Hepatocyte (in vitro differentiated cells): Measurements from ENCODE around the gene SMAP2. TPM values are rescaled to one million over a fixed set of nuclear protein-coding genes. Genes with fewer than 3 reads are reported as not detected.
A peak's percentile ranks its signal among the peaks of the same experiment; 100 is the strongest.

ENCODE experiments used
- DNase-seq: peaks from one replicate; pipeline ENCODE4 v3.0.0-alpha.2; 2016; ENCODE audit warnings: low spot score
- H2AFZ ChIP-seq: fragments of 200-600 bp; sonication (generic); 2 replicates; pipeline ENCODE4 v1.6.0; 2016; ENCODE audit warnings: antibody characterized with exemption, mild to moderate bottlenecking
- H3K27ac ChIP-seq: fragments of 200-600 bp; sonication (generic); 2 replicates; pipeline ENCODE4 v1.5.1; 2016; ENCODE audit warnings: mild to moderate bottlenecking
- H3K27me3 ChIP-seq: fragments of 200-600 bp; sonication (generic); 2 replicates; pipeline ENCODE4 v1.6.1; 2016
- H3K36me3 ChIP-seq: fragments of 200-600 bp; sonication (generic); replicated peaks from 2 replicates; pipeline ENCODE4 v1.5.1; 2016; ENCODE audit warnings: low read depth; ENCODE audit not compliant: insufficient read depth
- H3K4me1 ChIP-seq: fragments of 200-600 bp; sonication (generic); 2 replicates; pipeline ENCODE4 v1.5.1; 2016; ENCODE audit warnings: mild to moderate bottlenecking, moderate library complexity; ENCODE audit not compliant: insufficient read depth
- H3K4me2 ChIP-seq: fragments of 200-600 bp; sonication (generic); 2 replicates; pipeline ENCODE4 v1.6.0; 2016
- H3K4me3 ChIP-seq: fragments of 200-600 bp; sonication (generic); 2 replicates; pipeline ENCODE4 v1.5.1; 2016; ENCODE audit warnings: mild to moderate bottlenecking
- H3K79me2 ChIP-seq: fragments of 200-600 bp; sonication (generic); 2 replicates; pipeline ENCODE4 v1.6.0; 2017; ENCODE audit warnings: mild to moderate bottlenecking
- H3K9me2 ChIP-seq: fragments of 200-600 bp; sonication (generic); replicated peaks from 2 replicates; pipeline ENCODE4 v1.6.0; 2017; ENCODE audit warnings: mild to moderate bottlenecking; ENCODE audit not compliant: insufficient read depth
- H3K9me3 ChIP-seq: fragments of 200-600 bp; sonication (generic); 2 replicates; pipeline ENCODE4 v1.5.1; 2016; ENCODE audit warnings: low read depth, mild to moderate bottlenecking
- H4K20me1 ChIP-seq: fragments of 200-600 bp; sonication (generic); 2 replicates; pipeline ENCODE4 v1.6.0; 2016; ENCODE audit warnings: mild to moderate bottlenecking; ENCODE audit not compliant: insufficient read depth, poor library complexity, severe bottlenecking
- CTCF ChIP-seq: fragments of 200-600 bp; sonication (generic); IDR thresholded peaks from 2 replicates; pipeline ENCODE4 v1.5.1; 2016; ENCODE audit warnings: antibody characterized with exemption, mild to moderate bottlenecking; ENCODE audit not compliant: poor library complexity
- EZH2 ChIP-seq: fragments of 200-600 bp; sonication (generic); IDR thresholded peaks from 2 replicates; pipeline ENCODE4 v1.6.1; 2016; ENCODE audit warnings: antibody characterized with exemption, mild to moderate bottlenecking, borderline replicate concordance
- EZH2phosphoT487 ChIP-seq: fragments of 200-600 bp; sonication (generic); IDR thresholded peaks from one replicate; pipeline ENCODE4 v1.6.1; 2018; ENCODE audit warnings: antibody characterized with exemption, mild to moderate bottlenecking, low read depth, moderate library complexity; ENCODE audit not compliant: unreplicated experiment, severe bottlenecking
- WGBS: methylation state at CpG from one replicate; pipeline ENCODE4 v1.1.6; 2016; ENCODE audit warnings: low lambda C conversion rate; ENCODE audit errors: missing lambda C conversion rate; 5-methylcytosine and 5-hydroxymethylcytosine counted together
- polyA plus RNA-seq: library from polyadenylated mRNA; unstranded; fragments of >200 nt; fragmentation: Nextera tagmentation; extraction: Ambion mirVana; gene quantifications from 2 replicates; pipeline ENCODE4 v1.2.1, GENCODE V29; 2016
- total RNA-seq: library from RNA; depleted of rRNA; stranded (reverse); fragments of >200 nt; gene quantifications from 2 replicates; pipeline ENCODE4 v1.2.3, GENCODE V29; 2014

The SMAP2 gene
- total and polyA plus RNA-seq, 2 experiments from 2014 or later: 22.9 to 23.1 TPM

GRCh38 chr1:40344597-40344996 lies 28.9 kb upstream of the SMAP2 start:
- DNase-seq: peak; percentile 68
- Histone ChIP-seq H3K4me1 (no peaks in the 10 kb centered on the region), H3K79me2 (no peaks in the 10 kb centered on the region), H3K9me2 (no peaks in the 10 kb centered on the region), H2AFZ (peak overlapping the region; percentile 45), H3K4me2 (peak overlapping the region; percentile 46), H4K20me1 (no peaks in the 10 kb centered on the region), H3K4me3 (no peak overlapping the region), H3K36me3 (no peaks in the 10 kb centered on the region), H3K27ac (no peak overlapping the region), H3K9me3 (no peaks in the 10 kb centered on the region), H3K27me3 (no peaks in the 10 kb centered on the region)
- WGBS: 33% methylated on average over 6 of the region's 6 CpGs
- TF ChIP-seq EZH2phosphoT487: no peak
- TF ChIP-seq CTCF: no peak
- no peak for TF ChIP-seq EZH2

DNA sequence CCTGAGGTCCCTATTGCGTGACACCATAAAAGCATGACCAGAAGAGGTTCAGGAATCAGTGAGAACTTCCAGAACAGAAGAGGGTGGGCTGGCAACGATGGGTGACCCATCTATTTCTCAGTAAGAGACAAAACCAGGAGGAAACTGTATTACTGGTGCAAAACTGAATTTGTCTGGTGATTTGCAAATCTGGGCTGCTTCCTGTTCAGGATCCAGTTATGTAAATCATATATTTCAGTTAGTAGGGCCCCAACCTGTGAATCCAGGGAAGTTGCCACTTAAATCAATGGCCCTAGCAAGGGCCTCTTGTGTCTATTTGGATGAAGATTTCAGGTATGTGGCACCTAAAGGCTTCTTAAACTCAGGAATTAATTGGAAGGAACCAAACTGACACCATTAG lies 23.1 kb upstream of the SMAP2 start:
- TF ChIP-seq EZH2 (no peak), CTCF (no peak), EZH2phosphoT487 (no peak)
- 86% methylated on average over 2 of the region's 2 CpGs for WGBS
- no peak for DNase-seq
- no peaks in the 10 kb centered on the region for H3K27me3 ChIP-seq
- no peaks in the 10 kb centered on the region for H3K9me2 ChIP-seq
- no peaks in the 10 kb centered on the region for H3K4me1 ChIP-seq
- no peaks in the 10 kb centered on the region for H3K79me2 ChIP-seq
- no peaks in the 10 kb centered on the region for H3K36me3 ChIP-seq
- no peaks in the 10 kb centered on the region for H3K9me3 ChIP-seq
- no peak overlapping the region for H2AFZ ChIP-seq
- no peak overlapping the region for H3K4me3 ChIP-seq
- no peaks in the 10 kb centered on the region for H4K20me1 ChIP-seq
- no peak overlapping the region for H3K27ac ChIP-seq
- no peak overlapping the region for H3K4me2 ChIP-seq

DNA sequence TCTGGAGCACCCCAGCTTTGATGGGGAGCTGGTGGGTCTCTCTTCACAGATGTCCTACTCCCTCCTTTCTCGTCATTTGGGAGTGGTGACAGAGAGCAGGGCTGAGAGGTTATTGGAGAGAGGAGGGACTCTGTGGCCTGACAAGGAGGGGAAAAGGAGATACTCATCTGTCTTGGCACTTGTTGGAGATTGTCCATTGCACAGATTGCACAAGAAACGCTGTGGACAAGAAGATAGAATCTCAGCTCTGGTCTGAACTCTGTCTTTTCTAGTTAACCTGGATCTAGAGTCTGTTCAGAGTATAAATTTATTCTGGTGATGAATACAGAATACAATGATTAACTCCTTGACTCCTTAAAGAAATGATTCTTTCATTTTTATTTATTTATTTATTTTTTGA lies 22.4 kb upstream of the SMAP2 start:
- TF ChIP-seq EZH2phosphoT487 (no peak), EZH2 (no peak), CTCF (no peak)
- no peaks in the 10 kb centered on the region for H3K4me1 ChIP-seq
- H3K4me3 ChIP-seq: no peak overlapping the region
- H3K27me3 ChIP-seq: no peaks in the 10 kb centered on the region
- 93% methylated on average over 2 of the region's 2 CpGs for WGBS
- DNase-seq: no peak
- H4K20me1 ChIP-seq: no peaks in the 10 kb centered on the region
- no peak overlapping the region for H2AFZ ChIP-seq
- H3K79me2 ChIP-seq: no peaks in the 10 kb centered on the region
- no peaks in the 10 kb centered on the region for H3K9me3 ChIP-seq
- no peak overlapping the region for H3K4me2 ChIP-seq
- H3K36me3 ChIP-seq: no peaks in the 10 kb centered on the region
- H3K27ac ChIP-seq: no peak overlapping the region
- H3K9me2 ChIP-seq: no peaks in the 10 kb centered on the region

- no peaks in the 10 kb centered on the region for H3K36me3 ChIP-seq
- no peak overlapping the region for H3K27ac ChIP-seq
- TF ChIP-seq EZH2phosphoT487 (no peak), EZH2 (no peak), CTCF (no peak)
- no peaks in the 10 kb centered on the region for H3K4me1 ChIP-seq
- no peak overlapping the region for H3K4me2 ChIP-seq
- H3K9me3 ChIP-seq: no peaks in the 10 kb centered on the region
- no peak overlapping the region for H3K4me3 ChIP-seq
- DNase-seq: no peak
- H3K9me2 ChIP-seq: no peaks in the 10 kb centered on the region
- H4K20me1 ChIP-seq: no peaks in the 10 kb centered on the region
- no peaks in the 10 kb centered on the region for H3K27me3 ChIP-seq
- WGBS: 90% methylated on average over 3 of the region's 3 CpGs
- no peak overlapping the region for H2AFZ ChIP-seq
- no peaks in the 10 kb centered on the region for H3K79me2 ChIP-seq
Measured at GRCh38 chr1:40352126-40352525, 21.4 kb upstream of the SMAP2 start.
